Neural crest cell (in vitro differentiated cells): ENCODE data around the gene PARVB. TPM values are rescaled to one million over a fixed set of nuclear protein-coding genes. Genes with fewer than 3 reads are reported as not detected.

Source experiments
- DNase-seq: peaks from one replicate; pipeline ENCODE4 v3.0.0; 2021; ENCODE audit warnings: low read depth, mixed read lengths, low spot score
- H3K27ac Mint-ChIP-seq: one replicate; pipeline ENCODE4 v1.8.0; 2021; ENCODE audit warnings: mild to moderate bottlenecking, mixed read lengths; ENCODE audit not compliant: unreplicated experiment
- H3K27me3 Mint-ChIP-seq: 2 replicates; pipeline ENCODE4 v1.8.0; 2021; ENCODE audit warnings: low read depth, mild to moderate bottlenecking, mixed read lengths
- H3K36me3 Mint-ChIP-seq: 2 replicates; pipeline ENCODE4 v1.8.0; 2021; ENCODE audit warnings: low read depth, mild to moderate bottlenecking, mixed read lengths
- H3K4me1 Mint-ChIP-seq: 2 replicates; pipeline ENCODE4 v1.8.0; 2021; ENCODE audit warnings: mixed read lengths
- H3K4me3 Mint-ChIP-seq: one replicate; pipeline ENCODE4 v1.8.0; 2021; ENCODE audit warnings: mild to moderate bottlenecking, mixed read lengths
- H3K9me3 Mint-ChIP-seq: 2 replicates; pipeline ENCODE4 v1.8.0; 2021; ENCODE audit warnings: mixed read lengths
- CTCF ChIP-seq: fragments of 200-600 bp; sonication (generic); conservative IDR thresholded peaks from 2 replicates; pipeline ENCODE4 v1.5.0; 2021; ENCODE audit warnings: antibody characterized with exemption, mild to moderate bottlenecking
- total RNA-seq: library from RNA; stranded (reverse); gene quantifications from 2 replicates; pipeline ENCODE4 v1.2.1, GENCODE V29; 2021

Gene PARVB
- total RNA-seq, 1 donor from 2014 or later, result 21.8 TPM

DNA sequence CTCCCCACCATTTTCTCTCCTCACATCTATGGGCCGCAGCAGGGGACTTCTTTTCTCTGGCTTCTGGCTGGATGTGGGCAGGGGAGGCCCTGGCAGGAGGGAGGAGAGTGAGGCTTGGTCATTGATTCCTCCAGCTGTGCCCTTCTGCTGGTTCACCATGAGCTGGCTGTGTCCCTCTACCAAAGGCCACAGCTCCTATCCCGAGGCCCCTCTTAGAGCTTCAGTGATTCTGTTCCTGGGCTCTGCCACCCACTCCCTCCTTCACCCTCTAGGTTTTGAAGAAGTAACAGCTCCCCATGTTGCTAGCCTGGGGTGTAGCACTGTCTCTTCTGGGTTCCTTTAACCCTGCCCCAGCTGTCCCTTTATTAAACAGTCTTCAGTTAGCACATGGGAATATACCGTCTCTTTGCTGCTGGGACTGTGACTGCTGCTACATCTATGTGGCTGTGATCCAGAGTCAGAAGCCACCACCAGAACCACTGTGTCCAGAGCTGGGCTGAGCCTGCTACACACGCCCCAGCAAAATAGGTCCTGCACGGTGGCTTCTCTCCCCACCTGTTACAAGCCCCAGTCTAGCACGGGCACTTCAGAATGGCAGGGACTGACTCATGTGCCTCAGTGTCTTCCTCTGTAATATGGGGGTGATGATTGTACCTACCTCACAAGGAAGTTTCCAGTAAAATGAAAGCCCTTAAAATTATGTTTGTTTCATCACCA, 156.0 kb downstream of the PARVB start:
- no peaks in the 10 kb centered on the region for H3K27me3 Mint-ChIP-seq
- peaks cover 6% of the 10 kb centered on the region for H3K4me1 Mint-ChIP-seq
- H3K4me3 Mint-ChIP-seq, result no peak overlapping the region
- no peak overlapping the region for H3K27ac Mint-ChIP-seq
- TF ChIP-seq CTCF, result no peak
- DNase-seq, result no peak
- H3K9me3 Mint-ChIP-seq, result no peaks in the 10 kb centered on the region
- H3K36me3 Mint-ChIP-seq, result no peaks in the 10 kb centered on the region

GRCh38 chr22:44180706-44181032, 156.6 kb downstream of the PARVB start, which contains the start of gene PARVG:
TSS of gene PARVG (plus strand) at chr22:44180925. CDS start at chr22:44183330, 2,405 bp downstream.
- H3K4me3 Mint-ChIP-seq, result no peak within 1 kb of the TSS
- no peak within 1 kb of the TSS for H3K27ac Mint-ChIP-seq
- H3K27me3 Mint-ChIP-seq, result no peaks in the 10 kb centered on the region
- TF ChIP-seq CTCF, result no peak
- DNase-seq, result no peak
- H3K36me3 Mint-ChIP-seq, result no peaks in the 10 kb centered on the region
- no peaks in the 10 kb centered on the region for H3K9me3 Mint-ChIP-seq
- H3K4me1 Mint-ChIP-seq, result peaks cover 6% of the 10 kb centered on the region

DNA sequence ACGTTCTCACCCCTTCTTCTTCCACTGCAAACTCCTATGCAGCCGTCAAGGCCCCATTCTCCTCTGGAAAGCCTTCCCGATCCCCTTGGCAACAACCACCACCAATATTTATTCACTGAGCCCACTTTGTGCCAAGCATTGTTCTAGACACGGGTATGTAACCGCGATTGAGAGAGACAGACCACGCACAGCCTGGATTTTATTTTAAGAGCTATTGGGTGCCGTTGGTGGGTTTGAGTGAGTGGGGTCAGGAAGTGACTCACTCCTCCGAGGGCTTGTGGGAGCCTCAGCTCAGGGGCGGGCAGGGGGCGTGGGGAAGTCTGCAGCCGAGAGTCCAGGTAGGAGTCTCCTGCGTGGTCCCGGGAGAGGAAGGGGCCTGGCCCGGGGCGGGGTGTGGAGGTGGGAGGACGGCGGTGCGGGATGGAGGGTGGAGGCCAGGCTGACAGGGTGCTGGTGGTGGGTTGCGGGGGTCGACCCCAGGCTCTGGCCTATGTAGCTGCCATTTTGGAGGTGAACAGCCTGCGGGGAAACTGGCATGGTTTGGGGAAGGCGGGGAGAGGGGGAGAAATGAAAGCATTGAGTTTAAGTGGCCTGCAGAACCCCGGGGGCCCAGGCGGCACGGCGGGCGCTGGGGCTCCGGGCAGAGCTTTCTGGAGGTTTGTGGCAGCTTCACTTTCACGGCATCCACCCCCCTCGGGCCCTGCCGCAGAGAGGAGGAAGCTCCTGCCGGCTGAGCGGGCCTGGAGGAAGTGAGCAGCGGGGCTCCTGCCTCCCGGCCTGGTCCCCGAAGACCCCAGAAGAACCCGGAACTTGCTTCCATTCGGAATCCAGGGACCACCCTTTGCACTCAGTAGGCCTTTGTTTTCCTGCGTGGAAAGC, 157.2 kb downstream of the PARVB start:
- Mint-ChIP-seq H3K27ac (no peak overlapping the region), H3K4me1 (peaks cover 6% of the 10 kb centered on the region), H3K9me3 (no peaks in the 10 kb centered on the region), H3K4me3 (no peak overlapping the region), H3K36me3 (no peaks in the 10 kb centered on the region), H3K27me3 (no peaks in the 10 kb centered on the region)
- DNase-seq, result no peak
- no peak for TF ChIP-seq CTCF

- no peaks in the 10 kb centered on the region for H3K9me3 Mint-ChIP-seq
- TF ChIP-seq CTCF, result no peak
These were observed 157.9 kb downstream of the PARVB start for GRCh38 chr22:44181912-44182587.

GRCh38 chr22:44182588-44183286, 158.6 kb downstream of the PARVB start:
- H3K4me1 Mint-ChIP-seq, result peaks cover 9% of the 10 kb centered on the region
- H3K27me3 Mint-ChIP-seq, result no peaks in the 10 kb centered on the region
- TF ChIP-seq CTCF, result no peak
- no peaks in the 10 kb centered on the region for H3K9me3 Mint-ChIP-seq
- no peaks in the 10 kb centered on the region for H3K36me3 Mint-ChIP-seq
- no peak overlapping the region for H3K27ac Mint-ChIP-seq
- no peak for DNase-seq
- H3K4me3 Mint-ChIP-seq, result no peak overlapping the region

More at GRCh38 chr22:44181912-44182587, 157.9 kb downstream of the PARVB start:
- no peak for DNase-seq
- H3K36me3 Mint-ChIP-seq, result no peaks in the 10 kb centered on the region
- H3K27me3 Mint-ChIP-seq, result no peaks in the 10 kb centered on the region
- peaks cover 6% of the 10 kb centered on the region for H3K4me1 Mint-ChIP-seq
- no peak overlapping the region for H3K27ac Mint-ChIP-seq
- H3K4me3 Mint-ChIP-seq, result no peak overlapping the region
